Right cardiac atrium (tissue), 5 donors: ENCODE results near the gene YIPF5. TPM values are rescaled to one million over a fixed set of nuclear protein-coding genes. Genes with fewer than 3 reads are reported as not detected.

Source experiments
- ATAC-seq, 2 donors: fragments of 200-7000 bp; cut with Tn5 transposase; one replicate each; pipeline versions ENCODE4 v1.8.0 to v1.9.1; 2020; ENCODE audit warnings: moderate library complexity in 2 of 2, mild to moderate bottlenecking in 1 of 2
- DNase-seq, 3 donors: peaks; one replicate each; pipeline ENCODE4 v3.0.0-alpha.2; 2020
- H3K27ac ChIP-seq: one replicate; pipeline ENCODE4 v1.5.1; 2013; ENCODE audit warnings: mild to moderate bottlenecking, low read length, control low read depth, moderate library complexity
- H3K27me3 ChIP-seq: one replicate; pipeline ENCODE4 v1.6.1; 2013; ENCODE audit not compliant: control insufficient read depth, insufficient read depth
- H3K4me1 ChIP-seq: one replicate; pipeline ENCODE4 v1.6.1; 2013; ENCODE audit warnings: low read length; ENCODE audit not compliant: control insufficient read depth, insufficient read depth
- H3K4me3 ChIP-seq: one replicate; pipeline ENCODE4 v1.5.1; 2013; ENCODE audit warnings: low read length, control low read depth
- H3K9me3 ChIP-seq: one replicate; pipeline ENCODE4 v1.6.1; 2013; ENCODE audit warnings: low read length; ENCODE audit not compliant: control insufficient read depth
- WGBS: extraction: QIAGEN DNeasy Blood & Tissue Kit; methylation state at CpG from one replicate; pipeline ENCODE4 v1.1.7; 2013; 5-methylcytosine and 5-hydroxymethylcytosine counted together
- intact Hi-C, 4 donors: fragments of 100-400 bp; cut with DNase I; formaldehyde crosslinking; loops; one replicate each; pipeline versions ENCODE4 v1.11.0 to v1.14.0; 2022 to 2023
- polyA plus RNA-seq: library from polyadenylated mRNA; stranded (reverse); fragments of 200-250 nt; gene quantifications from one replicate; pipeline ENCODE4 v1.2.3, GENCODE V29; 2013
- total RNA-seq, 4 donors: library from RNA; stranded (reverse); fragmentation: NEBNext Ultra II Directional; extraction: Animal tissue kit (Norgen Biotek cat#: 25700); gene quantifications; one replicate each; pipeline ENCODE4 v1.2.1, GENCODE V29; 2021
- donor health status: healthy with polysubstance abuse.
- donor health status: DM: no; HTN: yes; CAD: no.
- donor health status: DM: no; HTN: no; CAD: no.
- donor health status: DM: no; HTN: yes; CAD: no; lungs with severe emphysema.
- donor health status: DM: yes; HTN: yes; CAD: no.

Gene YIPF5
- total and polyA plus RNA-seq, 5 donors: 9.3 to 35.3 (median 29.6) TPM

- ATAC-seq: no peak
- no peaks in the 10 kb centered on the region for H3K9me3 ChIP-seq
- no peak for DNase-seq
- no peak overlapping the region for H3K27ac ChIP-seq
- no peaks in the 10 kb centered on the region for H3K27me3 ChIP-seq
- intact Hi-C loops: no loop called here
- no peak overlapping the region for H3K4me3 ChIP-seq
- 19% methylated on average over 4 of the region's 4 CpGs for WGBS
- H3K4me1 ChIP-seq: no peaks in the 10 kb centered on the region
Observed at GRCh38 chr5:144183254-144183889, 12.9 kb upstream of the YIPF5 start.

GRCh38 chr5:144179226-144179625, 8.8 kb upstream of the YIPF5 start:
- DNase-seq (no peak), ATAC-seq (no peak)
- Histone ChIP-seq H3K4me1 (no peaks in the 10 kb centered on the region), H3K9me3 (no peaks in the 10 kb centered on the region), H3K27ac (no peak overlapping the region), H3K4me3 (no peak overlapping the region), H3K27me3 (no peaks in the 10 kb centered on the region)
- intact Hi-C loops: no loop called here
- WGBS: 96% methylated on average over 1 of the region's 1 CpG

GRCh38 chr5:144177548-144177947, 7.1 kb upstream of the YIPF5 start:
- intact Hi-C loops: no loop called here
- WGBS: 83% methylated on average over 3 of the region's 3 CpGs
- Histone ChIP-seq H3K4me3 (no peak overlapping the region), H3K27ac (no peak overlapping the region), H3K4me1 (no peaks in the 10 kb centered on the region), H3K27me3 (no peaks in the 10 kb centered on the region), H3K9me3 (no peaks in the 10 kb centered on the region)
- ATAC-seq (no peak), DNase-seq (no peak)

- H3K4me3 ChIP-seq: no peak overlapping the region
- no peaks in the 10 kb centered on the region for H3K4me1 ChIP-seq
- DNase-seq (no peak), ATAC-seq (no peak)
- 33% methylated on average over 3 of the region's 3 CpGs for WGBS
- no peaks in the 10 kb centered on the region for H3K9me3 ChIP-seq
- no peak overlapping the region for H3K27ac ChIP-seq
- H3K27me3 ChIP-seq: no peaks in the 10 kb centered on the region
- intact Hi-C loops: no loop called here
Observed at GRCh38 chr5:144173766-144174165, 3.3 kb upstream of the YIPF5 start.

GRCh38 chr5:144169904-144170275, 569 bp downstream of the YIPF5 start:
- Histone ChIP-seq H3K27me3 (no peaks in the 10 kb centered on the region), H3K9me3 (no peaks in the 10 kb centered on the region), H3K4me1 (no peaks in the 10 kb centered on the region), H3K27ac (no peak overlapping the region), H3K4me3 (peak overlapping the region; percentile 70)
- intact Hi-C loops: no loop called here
- DNase-seq (no peak), ATAC-seq (peak in 1 of 2 donors; percentile 6)
- WGBS: 1% methylated on average over 12 of the region's 12 CpGs

GRCh38 chr5:144167998-144168397, 2.5 kb downstream of the YIPF5 start:
- no peak for ATAC-seq
- 60% methylated on average over 3 of the region's 3 CpGs for WGBS
- intact Hi-C loops: no loop called here

GRCh38 chr5:144166696-144167095, 3.8 kb downstream of the YIPF5 start:
- DNase-seq (no peak), ATAC-seq (no peak)
- Histone ChIP-seq H3K4me3 (no peak overlapping the region), H3K27ac (no peak overlapping the region), H3K9me3 (no peaks in the 10 kb centered on the region), H3K27me3 (no peaks in the 10 kb centered on the region), H3K4me1 (no peaks in the 10 kb centered on the region)
- intact Hi-C loops: no loop called here
- 86% methylated on average over 1 of the region's 1 CpG for WGBS

More at GRCh38 chr5:144167998-144168397, 2.5 kb downstream of the YIPF5 start:
- no peaks in the 10 kb centered on the region for H3K9me3 ChIP-seq
- H3K4me3 ChIP-seq: no peak overlapping the region
- H3K4me1 ChIP-seq: no peaks in the 10 kb centered on the region
- no peak for DNase-seq
- H3K27me3 ChIP-seq: no peaks in the 10 kb centered on the region
- H3K27ac ChIP-seq: no peak overlapping the region

- WGBS: 94% methylated on average over 1 of the region's 1 CpG
- Histone ChIP-seq H3K4me3 (no peak overlapping the region), H3K27me3 (no peaks in the 10 kb centered on the region), H3K27ac (no peak overlapping the region), H3K4me1 (no peaks in the 10 kb centered on the region), H3K9me3 (no peaks in the 10 kb centered on the region)
- no peak for ATAC-seq
- no peak for DNase-seq
- intact Hi-C loops: no loop called here
Observed at GRCh38 chr5:144162686-144163085, 7.8 kb downstream of the YIPF5 start.

GRCh38 chr5:144156767-144157171, 13.7 kb downstream of the YIPF5 start:
- ATAC-seq (no peak), DNase-seq (no peak)
- no peaks in the 10 kb centered on the region for H3K4me1 ChIP-seq
- no peak overlapping the region for H3K4me3 ChIP-seq
- H3K9me3 ChIP-seq: no peaks in the 10 kb centered on the region
- no peak overlapping the region for H3K27ac ChIP-seq
- intact Hi-C loops: no loop called here
- 76% methylated on average over 2 of the region's 2 CpGs for WGBS
- no peaks in the 10 kb centered on the region for H3K27me3 ChIP-seq

GRCh38 chr5:144151026-144151425, 19.4 kb downstream of the YIPF5 start:
- no peak overlapping the region for H3K27ac ChIP-seq
- WGBS: 89% methylated on average over 3 of the region's 3 CpGs
- H3K9me3 ChIP-seq: no peaks in the 10 kb centered on the region
- no peaks in the 10 kb centered on the region for H3K27me3 ChIP-seq
- no peaks in the 10 kb centered on the region for H3K4me1 ChIP-seq
- no peak for ATAC-seq
- DNase-seq: no peak
- no peak overlapping the region for H3K4me3 ChIP-seq
- intact Hi-C loops: no loop called here

- no peaks in the 10 kb centered on the region for H3K27me3 ChIP-seq
- no peak overlapping the region for H3K4me3 ChIP-seq
- DNase-seq: no peak
- H3K4me1 ChIP-seq: no peaks in the 10 kb centered on the region
- no peaks in the 10 kb centered on the region for H3K9me3 ChIP-seq
- peak in 1 of 2 donors; percentile 57 for ATAC-seq
- WGBS: 47% methylated on average over 4 of the region's 4 CpGs
- intact Hi-C loops: no loop called here
- H3K27ac ChIP-seq: no peak overlapping the region
Observed at GRCh38 chr5:144144956-144145751, 25.3 kb downstream of the YIPF5 start.
